CD4-positive, alpha-beta T cell treated with Interleukin-4 for 1 hour (primary cell): ENCODE data around the gene PXDN.
"Not testable (repeated sequence)": the region's sequence is repeated elsewhere in the genome, so short reads cannot be mapped to it uniquely, and the experiment has no call there.

Source experiments
- DNase-seq, 2 donors: peaks; one replicate each; pipeline ENCODE4 v3.0.0-alpha.2; 2020 to 2022

The PXDN gene

DNA sequence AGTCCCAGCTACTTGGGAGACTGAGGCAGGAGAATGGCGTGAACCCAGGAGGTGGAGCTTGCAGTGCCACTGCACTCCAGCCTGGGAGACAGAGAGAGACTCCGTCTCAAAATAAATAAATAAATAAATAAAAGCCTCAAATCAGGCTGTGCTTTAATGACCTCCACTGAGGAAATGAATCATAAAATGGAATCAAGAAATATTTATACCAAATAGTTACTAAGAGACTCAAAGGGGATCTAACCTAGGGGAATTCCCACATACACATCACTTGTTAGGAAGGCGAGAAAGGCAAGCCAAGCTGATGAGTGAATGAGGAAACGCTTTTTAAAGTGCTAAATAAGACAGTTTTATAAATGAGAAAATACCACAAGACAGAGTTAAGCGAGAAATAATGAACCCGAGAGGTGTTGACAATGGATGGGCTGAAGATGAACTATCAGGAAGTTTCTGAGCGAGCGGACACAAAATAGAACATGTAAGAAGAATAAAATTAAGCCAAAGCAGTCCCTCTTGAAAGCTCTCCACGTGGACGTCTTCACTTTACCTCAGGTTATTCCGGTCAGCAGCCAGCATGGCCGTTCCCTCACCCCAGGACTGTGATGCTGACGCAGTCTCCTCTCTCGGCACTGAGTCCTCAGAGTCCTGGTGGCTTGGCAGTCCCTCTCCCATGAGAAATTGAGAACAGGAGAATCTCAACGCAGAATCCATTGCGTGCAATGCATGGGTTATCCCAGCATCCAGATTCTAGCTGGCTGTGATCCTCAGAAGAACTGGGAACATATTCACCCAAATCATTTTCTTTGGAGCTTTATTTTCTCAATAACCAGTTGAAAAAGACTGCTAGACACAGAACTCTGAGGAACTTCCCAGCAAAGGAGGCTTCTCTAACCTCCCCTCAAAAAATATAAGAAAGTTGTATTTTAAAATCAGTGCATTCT is 22.3 kb downstream of the PXDN start:
- DNase-seq = no peak

DNA sequence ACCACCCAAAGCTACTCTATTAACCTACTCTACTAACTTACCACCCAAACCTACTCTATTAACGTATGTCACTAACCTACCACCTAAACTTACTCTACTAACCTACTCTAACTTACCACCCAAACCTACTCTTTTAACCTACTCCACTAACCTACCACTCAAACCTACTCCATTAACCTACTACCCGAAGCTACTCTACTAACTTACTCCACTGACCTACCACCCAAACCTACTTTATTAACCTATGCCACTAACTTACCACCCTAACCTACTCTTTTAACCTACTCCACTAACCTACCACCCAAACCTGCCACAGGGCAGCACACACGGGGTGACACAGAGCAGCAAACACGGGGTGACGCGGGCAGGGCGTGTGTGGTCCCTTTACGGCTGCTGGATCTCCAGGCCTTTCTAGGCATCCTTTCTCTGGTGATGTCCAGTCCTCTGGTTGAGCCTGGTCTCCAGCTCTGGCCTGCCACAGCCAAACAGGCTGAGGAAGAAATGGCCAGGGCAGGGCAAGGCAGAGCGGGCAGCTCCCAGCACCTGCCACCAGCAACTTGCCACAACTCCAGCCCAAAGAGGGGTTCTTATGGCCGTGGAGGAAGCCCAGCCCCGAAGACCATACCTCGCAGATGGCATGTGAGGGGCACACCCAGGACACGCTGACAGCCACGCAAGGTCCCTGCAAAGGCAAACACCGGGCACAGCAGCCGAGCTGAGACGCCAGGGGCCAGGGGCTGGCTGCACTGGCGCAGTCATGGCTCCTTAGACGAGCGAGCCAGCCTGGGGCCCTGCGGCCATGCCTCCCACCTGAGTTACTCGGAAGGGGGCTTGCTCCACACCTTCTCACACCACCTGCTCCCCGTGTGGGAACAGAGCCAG is 25.7 kb downstream of the PXDN start:
- DNase-seq = no peak

DNA sequence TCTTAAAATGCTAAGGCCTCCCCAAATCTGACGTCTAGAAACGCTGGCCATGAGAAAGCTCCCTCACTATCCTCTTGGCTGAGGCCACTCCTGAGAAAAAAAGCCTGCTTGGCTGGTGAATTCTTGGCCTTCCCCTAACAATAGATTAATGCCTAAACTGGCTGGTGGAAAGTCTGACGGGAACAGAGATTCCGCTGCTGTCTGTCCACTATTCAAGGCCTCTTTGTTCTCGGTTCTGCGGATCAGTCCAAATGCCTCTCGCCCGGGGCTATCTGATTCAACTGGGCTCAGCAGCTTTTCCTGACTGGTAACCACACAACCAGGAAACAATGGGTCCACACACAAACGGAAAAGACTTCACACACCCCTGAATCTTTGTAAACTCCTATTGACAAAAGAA is 27.2 kb downstream of the PXDN start:
- no peak for DNase-seq

DNA sequence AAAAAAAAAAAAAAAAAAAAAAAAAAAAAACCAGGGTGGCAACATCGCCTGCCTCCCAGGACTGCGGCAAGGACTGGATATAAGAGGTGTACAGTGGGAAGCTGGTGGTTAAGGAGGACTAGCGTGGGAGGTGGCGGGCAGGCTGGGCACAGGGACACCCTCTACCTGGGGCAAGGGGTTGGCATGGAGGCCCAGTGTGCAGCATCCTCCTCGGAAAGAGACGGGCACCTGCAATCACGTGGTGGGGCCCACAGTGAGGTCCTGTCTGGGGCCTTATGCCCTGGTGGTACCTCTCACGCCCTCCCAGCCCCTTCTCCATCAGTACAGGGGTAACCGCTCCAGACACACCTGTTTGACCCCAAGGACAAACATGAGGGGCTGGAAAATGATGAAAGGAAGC is 27.9 kb downstream of the PXDN start:
- DNase-seq = no peak

DNA sequence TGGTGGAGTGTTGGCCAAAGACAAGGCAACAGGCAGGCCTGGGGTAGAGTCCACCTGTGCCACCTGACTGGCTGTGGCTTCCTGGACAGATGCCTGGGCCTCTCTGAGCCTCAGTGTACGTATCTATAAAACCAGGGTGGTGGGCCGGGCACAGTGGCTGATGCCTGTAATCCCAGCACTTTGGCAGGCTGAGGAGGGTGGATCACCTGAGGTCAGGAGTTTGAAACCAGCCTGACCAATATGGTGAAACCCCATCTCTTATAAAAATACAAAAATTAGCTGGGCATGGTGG is 28.4 kb downstream of the PXDN start:
- DNase-seq = not testable (repeated sequence)

DNA sequence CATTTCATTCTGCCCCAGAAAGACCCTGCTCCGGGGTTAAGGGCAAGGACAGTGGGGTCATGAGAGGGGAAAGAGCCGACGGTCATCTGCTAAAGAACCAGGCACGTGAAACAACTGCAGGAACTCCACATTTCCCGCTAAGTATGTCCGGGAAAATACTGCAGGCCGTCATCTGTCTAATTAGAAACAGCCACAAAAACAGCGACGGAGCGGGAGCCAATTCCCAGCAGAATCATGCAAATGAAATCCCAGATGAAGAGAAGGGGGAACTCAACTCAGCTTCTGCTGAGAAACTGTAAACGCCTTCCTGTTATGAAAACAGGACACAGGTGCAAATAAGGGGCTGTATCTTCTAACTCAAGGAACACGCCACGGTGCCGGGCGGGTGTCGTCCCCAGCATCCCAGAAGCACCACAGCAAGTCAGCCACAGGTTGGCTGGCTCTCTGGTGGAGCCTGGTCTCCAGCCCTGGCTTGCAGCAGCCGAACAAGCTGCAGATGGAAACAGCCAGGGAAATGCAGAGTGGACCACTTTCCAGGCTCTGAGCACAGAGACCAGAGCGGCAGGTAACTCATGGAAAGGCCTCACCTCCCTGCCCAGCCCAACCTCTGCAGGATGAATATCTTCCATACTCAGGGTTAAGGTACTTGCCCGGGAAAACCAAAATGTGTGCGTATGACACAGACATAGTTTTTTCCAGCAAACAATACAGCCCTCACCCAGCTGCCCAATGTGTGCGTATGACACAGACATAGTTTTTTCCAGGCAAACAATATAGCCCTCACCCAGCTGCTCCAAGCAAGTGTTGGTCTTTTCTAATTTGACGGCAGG is 28.9 kb downstream of the PXDN start:
- no peak for DNase-seq

DNA sequence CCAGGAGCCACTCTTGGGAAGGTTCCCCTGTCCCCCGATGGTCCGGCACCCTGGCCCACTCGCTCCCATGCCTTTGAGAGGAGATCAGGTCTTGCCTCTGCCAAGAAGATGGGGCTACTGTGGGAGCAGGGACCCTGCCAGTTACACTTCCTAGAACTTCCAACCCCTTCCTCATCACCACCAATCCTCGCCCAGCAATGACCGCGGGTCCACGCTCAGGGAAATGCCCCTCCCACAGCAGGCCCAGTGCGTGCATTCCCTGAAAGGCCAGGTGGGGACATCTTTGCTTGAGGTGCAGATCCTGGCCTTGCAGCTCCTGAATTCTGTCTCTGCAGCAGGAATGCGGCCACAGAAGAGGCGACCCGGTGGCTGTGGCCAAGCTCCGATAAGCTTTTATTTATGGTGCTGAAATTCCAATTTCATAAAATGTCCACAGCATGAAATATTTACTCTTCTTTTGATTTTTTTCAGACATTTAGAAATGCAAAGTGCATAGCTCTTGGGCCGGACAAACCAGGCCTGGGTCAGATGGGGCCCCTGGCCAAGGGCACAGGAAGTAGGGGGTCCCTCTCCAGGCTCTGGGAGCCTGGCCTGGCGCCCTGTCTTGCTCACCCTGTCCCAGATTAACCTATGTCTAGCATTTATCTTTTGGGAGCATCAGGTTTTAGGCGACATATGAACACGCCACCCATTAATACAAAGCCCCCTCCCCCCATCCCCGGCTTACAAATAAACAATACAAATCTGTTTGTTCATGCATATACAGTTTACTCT is 29.8 kb downstream of the PXDN start:
- no peak for DNase-seq

DNA sequence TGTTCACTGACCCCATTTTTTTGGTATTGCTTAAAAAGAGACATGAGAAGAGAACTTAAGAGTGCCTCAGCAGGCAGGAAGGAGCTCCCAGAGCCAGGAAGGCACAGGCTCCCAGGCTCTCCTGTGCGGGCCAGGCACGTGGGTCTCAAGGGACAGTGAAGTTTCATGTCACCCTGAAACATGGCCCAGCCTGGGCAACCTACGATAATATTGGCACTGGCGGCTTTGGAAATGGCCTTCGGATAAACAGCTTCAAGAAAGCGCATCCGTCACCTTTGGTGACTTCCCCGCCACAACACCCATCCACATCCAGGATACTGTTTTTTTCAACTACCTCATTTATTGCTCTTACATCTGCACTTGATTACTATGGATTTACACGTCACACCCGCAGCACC is 30.5 kb downstream of the PXDN start:
- DNase-seq = no peak

DNA sequence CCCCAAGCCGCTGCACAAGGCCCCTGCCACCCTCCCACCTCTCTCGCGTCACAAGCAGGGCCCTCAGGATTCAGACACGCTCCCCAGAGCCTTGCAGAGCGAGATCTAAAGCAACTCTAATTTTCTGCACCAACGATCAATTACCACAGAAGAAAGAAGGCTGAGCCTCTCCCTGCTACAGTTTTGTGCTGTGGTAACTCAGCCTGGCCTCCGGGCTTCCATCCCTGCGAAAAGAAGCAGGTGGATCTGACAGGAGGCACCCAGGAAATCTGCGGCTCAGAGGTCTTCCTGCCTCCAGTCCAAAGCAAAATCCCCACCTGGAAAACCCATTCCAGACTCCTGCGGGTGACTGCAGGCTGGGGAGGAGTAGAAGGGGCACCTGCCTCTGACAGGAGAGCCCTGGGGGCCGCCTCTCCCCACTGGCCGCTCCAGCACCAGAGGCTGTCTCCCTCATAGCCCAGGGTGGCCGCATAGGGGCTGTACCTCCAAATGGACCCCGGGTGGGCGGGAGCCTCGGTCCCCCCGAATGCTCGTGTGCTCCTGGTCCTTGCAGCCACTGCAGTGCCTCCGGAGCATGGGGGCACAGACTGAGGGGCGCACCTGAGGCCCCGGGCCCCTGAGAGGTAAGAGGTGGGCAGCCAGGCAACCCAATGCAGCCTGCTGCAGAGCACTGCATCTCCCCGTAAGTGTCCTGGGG is 31.0 kb downstream of the PXDN start:
- no peak for DNase-seq

DNA sequence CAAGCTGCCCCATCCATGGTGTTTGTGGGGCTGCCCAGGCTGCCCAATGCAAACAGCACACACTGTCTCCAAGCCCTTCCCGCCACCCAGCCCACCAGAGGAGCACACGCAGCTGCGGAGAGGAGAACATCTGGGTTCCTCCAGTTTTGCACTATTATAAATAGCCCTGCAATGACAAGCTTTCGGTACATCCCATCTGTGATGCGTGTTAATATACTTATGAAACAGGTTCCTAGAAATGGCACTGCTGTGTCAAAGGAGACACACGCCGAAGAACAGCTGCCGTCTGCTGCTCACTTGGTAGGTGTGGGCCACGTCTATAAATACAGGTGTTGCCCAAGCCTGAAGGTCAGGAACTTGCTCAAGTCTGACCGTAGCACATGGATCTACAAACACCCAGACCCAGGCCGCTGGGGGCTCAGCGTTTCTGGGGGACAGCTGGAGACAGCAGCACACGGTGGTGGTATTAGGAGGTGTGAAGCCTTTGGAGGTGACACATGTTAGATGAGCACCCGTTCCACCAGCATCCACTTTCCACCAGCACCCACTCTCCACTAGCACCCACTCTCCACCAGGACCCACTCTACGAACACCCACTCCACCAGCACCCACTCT is 34.3 kb downstream of the PXDN start:
- DNase-seq = no peak

DNA sequence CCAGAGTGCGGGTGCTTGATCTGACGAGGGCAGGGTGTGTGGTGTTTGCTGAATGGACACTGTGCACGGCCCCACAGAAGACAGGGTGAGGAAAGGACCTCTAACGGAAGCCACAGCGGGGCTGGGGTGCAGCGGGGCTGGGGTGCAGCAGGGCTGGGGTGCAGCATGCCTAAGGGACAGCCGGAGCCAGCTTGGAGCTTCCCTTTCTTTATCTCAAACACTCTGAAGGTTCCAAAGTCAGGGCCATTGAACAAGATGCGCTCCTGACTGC is 35.0 kb downstream of the PXDN start:
- no peak for DNase-seq

DNA sequence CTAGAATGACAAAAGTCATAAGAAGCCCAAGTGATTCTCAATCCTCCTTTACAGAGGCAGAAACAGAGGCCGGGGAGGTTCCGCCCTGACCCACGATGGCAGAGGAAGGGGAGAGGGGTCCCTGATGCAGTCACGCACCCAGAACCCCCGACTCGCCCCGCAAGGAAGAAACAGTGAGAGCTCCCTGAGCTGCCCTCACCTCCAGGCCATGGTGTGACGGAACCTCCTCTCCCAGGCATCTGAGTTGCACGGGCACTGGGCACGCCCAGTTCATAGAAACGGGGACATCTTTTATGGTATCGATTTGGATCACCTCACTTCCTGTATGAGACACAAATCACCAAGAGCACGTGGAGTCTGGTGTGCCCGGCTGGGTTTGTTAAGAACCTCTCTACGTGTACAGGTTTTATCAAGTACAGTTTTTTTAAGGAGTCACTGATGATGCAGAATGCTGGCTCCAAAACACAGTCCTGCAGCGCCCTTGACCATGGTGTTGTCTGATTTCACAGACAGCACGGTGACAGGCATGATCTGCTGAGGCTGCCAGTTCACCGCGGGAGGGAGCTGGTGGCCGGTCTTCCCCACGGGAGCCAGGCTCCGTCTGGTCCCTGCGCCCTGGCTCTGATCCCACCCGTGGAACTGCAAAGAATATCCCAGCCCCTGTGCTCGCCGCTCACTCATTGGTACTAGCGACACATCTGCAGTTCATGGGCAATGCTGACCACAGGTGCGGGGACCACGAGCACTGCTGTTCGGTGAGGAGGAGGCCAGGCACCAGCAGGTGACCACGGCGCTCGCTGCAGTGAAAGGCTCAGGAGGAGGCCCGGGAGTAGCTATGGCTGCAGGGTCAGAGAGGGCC is 35.6 kb downstream of the PXDN start:
- DNase-seq = no peak

DNA sequence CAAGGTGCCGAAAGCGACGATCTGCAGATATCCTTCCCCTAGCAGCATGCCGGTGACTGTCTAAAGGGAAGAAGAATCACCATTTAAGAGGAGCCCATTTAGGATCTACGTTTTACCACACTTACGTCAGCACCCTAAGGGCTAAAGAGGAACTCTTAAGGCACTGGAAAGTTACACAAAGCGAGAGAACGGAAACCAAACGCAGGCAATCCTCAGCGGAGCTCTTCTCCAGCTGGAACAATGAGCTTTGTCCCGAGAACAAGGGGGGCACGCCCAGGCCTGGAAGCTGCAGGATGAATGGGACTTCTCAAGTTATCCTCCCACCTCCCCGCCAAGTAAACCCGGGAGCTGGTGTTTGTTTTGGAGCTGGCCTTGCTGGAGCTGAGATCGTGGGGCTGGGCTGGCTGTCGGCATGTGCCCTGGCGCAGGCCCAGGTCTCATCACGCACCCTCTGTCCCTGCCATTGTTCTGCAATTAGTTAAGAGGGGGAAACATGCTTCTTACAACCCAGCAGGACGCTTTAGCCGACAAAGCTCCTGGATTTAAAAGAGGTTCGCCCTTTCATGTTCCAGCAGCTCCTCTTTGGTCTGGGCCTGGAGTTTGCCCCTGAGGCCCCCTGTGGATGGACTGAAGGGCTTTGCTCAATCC is 36.4 kb downstream of the PXDN start:
- no peak for DNase-seq

DNA sequence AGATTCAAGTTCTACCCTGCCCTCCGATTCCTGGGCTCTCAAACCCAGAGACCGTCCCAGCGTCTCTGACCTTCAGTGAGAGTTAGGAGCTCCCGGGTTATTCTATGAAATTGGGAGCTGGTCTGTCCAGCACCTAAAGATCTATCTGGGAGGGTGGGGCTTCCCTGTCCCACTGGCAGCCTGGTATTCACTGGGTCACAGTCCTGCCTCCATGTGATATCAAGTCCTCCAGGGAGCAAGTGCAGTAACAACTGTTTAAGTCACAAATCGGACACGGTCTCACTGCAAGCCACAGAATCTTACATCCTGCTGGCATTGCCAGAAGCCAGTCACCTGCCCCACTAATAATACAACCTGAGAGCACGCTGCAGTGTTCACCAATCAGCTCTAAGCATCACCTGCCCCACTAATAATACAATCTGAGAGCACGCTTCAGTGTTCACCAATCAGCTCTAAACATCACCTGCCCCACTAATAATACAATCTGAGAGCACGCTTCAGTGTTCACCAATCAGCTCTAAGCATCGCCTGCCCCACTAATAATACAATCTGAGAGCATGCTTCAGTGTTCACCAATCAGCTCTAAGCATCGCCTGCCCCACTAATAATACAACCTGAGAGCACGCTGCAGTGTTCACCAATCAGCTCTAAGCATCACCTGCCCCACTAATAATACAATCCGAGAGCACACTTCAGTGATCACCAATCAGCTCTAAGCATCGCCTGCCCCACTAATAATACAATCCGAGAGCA is 38.0 kb downstream of the PXDN start:
- DNase-seq = not testable (repeated sequence)

DNA sequence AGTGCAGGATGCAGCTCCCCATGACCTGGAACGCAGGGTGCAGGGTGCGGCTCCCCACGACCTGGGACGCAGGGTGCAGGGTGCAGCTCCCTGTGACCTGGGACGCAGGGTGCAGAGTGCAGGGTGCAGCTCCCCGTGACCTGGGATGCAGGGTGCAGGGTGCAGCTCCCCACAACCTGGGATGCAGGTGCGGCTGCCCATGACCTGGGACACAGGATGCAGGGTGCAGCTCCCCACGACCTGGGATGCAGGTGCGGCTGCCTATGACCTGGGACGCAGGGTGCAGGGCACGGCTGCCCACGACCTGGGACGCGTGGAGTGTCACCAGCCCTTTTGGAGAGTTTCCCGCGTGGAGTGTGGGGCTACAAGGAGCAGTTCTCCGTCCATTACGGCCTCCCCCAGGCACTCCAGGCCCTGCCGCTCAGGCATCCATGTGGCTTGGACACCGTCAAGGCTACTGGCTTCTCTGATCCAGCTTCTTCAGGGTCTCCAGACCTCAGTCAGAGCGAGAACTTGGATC is 38.7 kb downstream of the PXDN start:
- no peak for DNase-seq

DNA sequence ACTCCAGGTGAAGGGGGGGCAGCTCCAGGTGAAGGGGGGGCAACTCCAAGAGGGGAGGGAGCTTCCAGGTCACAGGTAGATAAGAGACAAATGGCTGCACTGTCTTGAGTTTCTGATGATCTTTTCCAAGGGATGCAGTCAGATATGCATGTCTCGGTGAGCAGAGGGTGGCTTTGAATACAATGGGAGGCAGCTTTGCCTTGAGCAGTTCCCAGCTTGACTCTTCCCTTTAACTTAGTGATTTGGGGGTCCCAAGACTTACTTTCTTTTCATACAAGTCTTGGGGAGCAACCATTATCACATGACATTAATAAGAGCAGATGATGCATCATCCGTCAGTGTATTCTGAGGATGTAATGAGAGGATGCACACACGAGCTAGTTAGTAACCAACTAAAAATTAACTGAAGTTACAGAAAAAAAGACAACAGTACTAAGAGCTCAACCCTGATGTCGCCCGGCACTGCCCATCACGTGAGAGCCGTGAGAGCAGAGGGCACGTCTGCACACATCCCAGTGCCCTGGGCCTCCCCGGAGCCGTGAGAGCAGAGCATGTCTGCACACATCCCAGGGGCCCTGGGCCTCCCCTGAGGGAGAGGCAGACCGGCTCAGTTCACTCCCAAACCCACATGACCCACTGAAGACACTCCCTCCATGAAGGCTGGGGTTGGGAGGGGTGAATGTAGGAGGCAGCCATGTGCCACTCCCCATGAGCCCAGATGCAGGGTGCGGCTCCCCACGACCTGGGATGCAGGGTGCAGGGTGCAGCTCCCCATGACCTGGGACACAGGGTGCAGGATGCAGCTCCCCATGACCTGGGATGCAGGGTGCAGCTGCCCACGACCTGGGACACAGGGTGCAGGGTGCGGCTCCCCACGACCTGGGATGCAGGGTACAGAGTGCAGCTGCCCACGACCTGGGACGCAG is 39.4 kb downstream of the PXDN start:
- no peak for DNase-seq

DNA sequence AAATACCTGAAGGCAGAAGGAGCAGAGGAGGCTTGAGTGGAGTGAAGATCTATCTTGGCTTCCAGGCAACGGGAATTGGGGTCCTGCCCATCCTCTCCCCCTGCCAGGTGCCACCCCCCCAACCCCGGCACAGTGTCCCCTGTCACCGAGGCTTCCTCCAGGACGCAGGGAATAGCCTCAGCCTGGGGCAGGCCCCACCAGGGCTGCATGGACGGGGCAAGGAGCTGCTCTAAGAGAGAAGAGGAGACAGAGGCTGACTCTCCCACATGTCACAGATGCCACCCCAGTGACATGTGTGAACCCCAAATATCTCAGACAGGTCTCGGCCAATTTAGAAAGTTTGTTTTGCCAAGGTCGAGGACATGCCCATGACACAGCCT is 42.1 kb downstream of the PXDN start:
- no peak for DNase-seq
